ENCODE measurements around the gene PIGC. TPM values are rescaled to one million over a fixed set of nuclear protein-coding genes. Genes with fewer than 3 reads are reported as not detected.

The PIGC gene
- total RNA-seq, 1 experiment from 2014 or later: 17.5 TPM

DNA sequence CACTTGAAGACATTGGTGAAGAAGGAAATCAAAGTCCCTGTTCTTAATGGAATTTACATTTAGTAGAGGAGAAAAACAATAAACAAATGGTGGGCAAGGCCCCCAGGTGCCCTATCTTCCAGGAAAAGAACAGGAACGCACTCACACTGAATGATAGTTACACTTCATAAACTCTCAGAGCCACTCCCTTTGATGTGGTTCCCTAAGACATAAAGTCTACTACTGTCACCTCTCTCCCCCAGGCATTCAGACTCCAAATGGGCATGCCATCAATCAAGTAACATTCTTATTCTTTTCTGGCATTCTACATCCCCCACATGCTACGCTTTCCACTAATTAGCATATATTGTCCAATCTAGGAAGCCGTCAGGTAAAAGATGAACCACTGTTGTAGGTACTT is 36.6 kb upstream of the PIGC start:
- Histone ChIP-seq H2BK15ac (ENCODE audit: low read depth, low read length) (no peak overlapping the region), H2BK5ac (ENCODE audit: insufficient read length, low read length) (no peak overlapping the region), H3K23me2 (ENCODE audit: insufficient read length, low read depth, low read length, poor library complexity, severe bottlenecking) (no peaks in the 10 kb centered on the region), H3K27me3 (ENCODE audit: insufficient read depth, low read length) (no peaks in the 10 kb centered on the region), H2BK20ac (ENCODE audit: low read depth, low read length, poor library complexity, severe bottlenecking) (no peak overlapping the region), H3K9ac (ENCODE audit: extremely low read depth, insufficient read length, low read length) (no peak overlapping the region), H3K23ac (ENCODE audit: insufficient read length, low read depth, low read length) (no peak overlapping the region), H4K8ac (replicated peaks; ENCODE audit: insufficient read length, low read depth, low read length) (no peak overlapping the region), H3K4ac (ENCODE audit: low read depth, low read length) (no peak overlapping the region), H3T11ph (ENCODE audit: low read length) (no peak overlapping the region), H3K27ac (ENCODE audit: insufficient read length, low read depth, low read length) (no peak overlapping the region), H2BK12ac (ENCODE audit: insufficient read length, low read depth, low read length) (no peak overlapping the region), H2AK5ac (ENCODE audit: insufficient read length, low read length) (no peak overlapping the region), H3K4me2 (ENCODE audit: insufficient read depth, insufficient read length, low read length) (no peak overlapping the region), H3K18ac (ENCODE audit: insufficient read length, low read depth, low read length) (no peak overlapping the region), H2AFZ (ENCODE audit: low read length) (no peak overlapping the region), H3K9me3 (ENCODE audit: control insufficient read depth, low read depth, low read length) (no peaks in the 10 kb centered on the region), H3K4me1 (ENCODE audit: insufficient read depth, low read length) (no peaks in the 10 kb centered on the region; the same call in 1 of the 2 replicates), H4K5ac (ENCODE audit: insufficient read length, low read depth, low read length) (no peak overlapping the region), H3K14ac (ENCODE audit: insufficient read depth, low read length) (no peak overlapping the region), H4K91ac (ENCODE audit: insufficient read length, low read depth, low read length) (no peak overlapping the region), H3K79me2 (ENCODE audit: insufficient read depth, low read length) (no peaks in the 10 kb centered on the region), H3K79me1 (ENCODE audit: insufficient read depth, low read depth, low read length, poor library complexity, severe bottlenecking) (no peaks in the 10 kb centered on the region), H3K56ac (ENCODE audit: insufficient read length, low read depth, low read length) (no peak overlapping the region), H2BK120ac (ENCODE audit: low read depth, low read length, poor library complexity, severe bottlenecking) (no peak overlapping the region), H4K20me1 (ENCODE audit: control insufficient read depth, insufficient read depth, insufficient read length) (no peaks in the 10 kb centered on the region)
- H3K4me1 Mint-ChIP-seq: peaks cover 6 to 7% of the 10 kb centered on the region in 2 experiments; a peak in 3 of 4 replicates
- H3K27me3 Mint-ChIP-seq (ENCODE audit: low read depth): no peaks in the 10 kb centered on the region
- no peak overlapping the region for H3K4me3 Mint-ChIP-seq
- TF ChIP-seq, protein P1, sequence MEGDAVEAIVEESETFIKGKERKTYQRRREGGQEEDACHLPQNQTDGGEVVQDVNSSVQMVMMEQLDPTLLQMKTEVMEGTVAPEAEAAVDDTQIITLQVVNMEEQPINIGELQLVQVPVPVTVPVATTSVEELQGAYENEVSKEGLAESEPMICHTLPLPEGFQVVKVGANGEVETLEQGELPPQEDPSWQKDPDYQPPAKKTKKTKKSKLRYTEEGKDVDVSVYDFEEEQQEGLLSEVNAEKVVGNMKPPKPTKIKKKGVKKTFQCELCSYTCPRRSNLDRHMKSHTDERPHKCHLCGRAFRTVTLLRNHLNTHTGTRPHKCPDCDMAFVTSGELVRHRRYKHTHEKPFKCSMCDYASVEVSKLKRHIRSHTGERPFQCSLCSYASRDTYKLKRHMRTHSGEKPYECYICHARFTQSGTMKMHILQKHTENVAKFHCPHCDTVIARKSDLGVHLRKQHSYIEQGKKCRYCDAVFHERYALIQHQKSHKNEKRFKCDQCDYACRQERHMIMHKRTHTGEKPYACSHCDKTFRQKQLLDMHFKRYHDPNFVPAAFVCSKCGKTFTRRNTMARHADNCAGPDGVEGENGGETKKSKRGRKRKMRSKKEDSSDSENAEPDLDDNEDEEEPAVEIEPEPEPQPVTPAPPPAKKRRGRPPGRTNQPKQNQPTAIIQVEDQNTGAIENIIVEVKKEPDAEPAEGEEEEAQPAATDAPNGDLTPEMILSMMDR (conservative IDR thresholded peaks at IDR 0.05): no peak
- DNase-seq: no peak
- H3K27ac Mint-ChIP-seq: no peak overlapping the region
- WGBS (ENCODE audit: extremely low coverage, insufficient read length, low lambda C conversion rate): no CpG with 5 or more reads among the region's 3 CpGs
- H3K36me3 Mint-ChIP-seq (ENCODE audit: insufficient read depth in 1 of 3, low read depth in 3 of 3): no peaks in the 10 kb centered on the region
- no peaks in the 10 kb centered on the region for H3K9me3 Mint-ChIP-seq

Data from H9 (cell line).